Measurements from ENCODE around the gene IL23R.

IL23R gene

DNA sequence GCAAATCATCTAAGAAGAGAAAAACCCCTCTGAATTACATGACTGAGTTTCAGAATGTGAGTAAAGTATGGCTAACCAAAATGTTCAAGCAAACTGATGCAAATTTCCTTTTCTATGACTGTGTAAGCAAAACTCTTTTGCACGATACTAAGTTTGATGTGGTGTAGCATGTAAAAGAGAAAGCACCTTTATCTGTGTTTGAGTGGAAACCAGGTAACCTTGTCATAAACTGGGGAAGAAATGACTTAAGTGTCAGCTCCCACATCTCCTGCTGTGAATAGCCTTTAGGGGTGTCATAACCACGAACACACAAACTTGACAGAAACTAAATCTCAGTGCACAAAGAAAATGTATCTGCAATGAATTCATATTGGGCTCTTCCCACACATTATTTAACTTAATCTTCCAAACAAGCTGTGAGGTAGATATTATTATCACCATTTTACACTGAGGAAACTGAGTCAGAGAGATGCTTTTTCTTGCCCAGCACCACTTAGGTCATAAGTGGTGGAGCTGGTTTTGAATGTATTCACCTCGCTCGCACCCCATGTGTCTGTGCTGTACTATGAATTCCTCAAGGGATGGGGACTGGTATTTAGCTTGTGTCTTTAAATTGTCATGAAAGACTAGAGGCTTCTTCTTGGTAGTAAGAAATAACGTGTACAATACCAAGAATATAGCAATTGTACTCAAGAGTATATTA lies 108.5 kb downstream of the IL23R start:
- Histone ChIP-seq H3K9ac (ENCODE audit: low read depth, low read length) (no peak overlapping the region), H3K27me3 (ENCODE audit: insufficient read depth, low read length, poor library complexity) (no peaks in the 10 kb centered on the region), H2AFZ (ENCODE audit: low read depth, low read length) (no peak overlapping the region), H3K27ac (ENCODE audit: low read length) (no peak overlapping the region), H4K20me1 (ENCODE audit: insufficient read depth, low read length) (no peaks in the 10 kb centered on the region), H3K36me3 (ENCODE audit: insufficient read depth, low read length) (no peaks in the 10 kb centered on the region), H3K9me3 (ENCODE audit: insufficient read depth, low read length, severe bottlenecking) (no peaks in the 10 kb centered on the region), H3K79me2 (ENCODE audit: insufficient read depth, low read length) (no peaks in the 10 kb centered on the region), H3K4me1 (ENCODE audit: insufficient read depth, low read length) (no peaks in the 10 kb centered on the region), H3K4me3 (ENCODE audit: low read depth in 1 of 2, low read length in 2 of 2) (no peak overlapping the region), H3K4me2 (ENCODE audit: insufficient read depth, low read length) (no peak overlapping the region)
- no peak for ATAC-seq (ENCODE audit: insufficient read depth, low read depth)
- DNase-seq, result no peak
- no peak for TF ChIP-seq EZH2 (IDR thresholded peaks at IDR 0.05; ENCODE audit: borderline replicate concordance, low read depth, low read length, severe bottlenecking)
- TF ChIP-seq, protein P1, sequence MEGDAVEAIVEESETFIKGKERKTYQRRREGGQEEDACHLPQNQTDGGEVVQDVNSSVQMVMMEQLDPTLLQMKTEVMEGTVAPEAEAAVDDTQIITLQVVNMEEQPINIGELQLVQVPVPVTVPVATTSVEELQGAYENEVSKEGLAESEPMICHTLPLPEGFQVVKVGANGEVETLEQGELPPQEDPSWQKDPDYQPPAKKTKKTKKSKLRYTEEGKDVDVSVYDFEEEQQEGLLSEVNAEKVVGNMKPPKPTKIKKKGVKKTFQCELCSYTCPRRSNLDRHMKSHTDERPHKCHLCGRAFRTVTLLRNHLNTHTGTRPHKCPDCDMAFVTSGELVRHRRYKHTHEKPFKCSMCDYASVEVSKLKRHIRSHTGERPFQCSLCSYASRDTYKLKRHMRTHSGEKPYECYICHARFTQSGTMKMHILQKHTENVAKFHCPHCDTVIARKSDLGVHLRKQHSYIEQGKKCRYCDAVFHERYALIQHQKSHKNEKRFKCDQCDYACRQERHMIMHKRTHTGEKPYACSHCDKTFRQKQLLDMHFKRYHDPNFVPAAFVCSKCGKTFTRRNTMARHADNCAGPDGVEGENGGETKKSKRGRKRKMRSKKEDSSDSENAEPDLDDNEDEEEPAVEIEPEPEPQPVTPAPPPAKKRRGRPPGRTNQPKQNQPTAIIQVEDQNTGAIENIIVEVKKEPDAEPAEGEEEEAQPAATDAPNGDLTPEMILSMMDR (IDR thresholded peaks at IDR 0.05; ENCODE audit: borderline replicate concordance, extremely low read depth, low read length, poor library complexity, severe bottlenecking), result no peak

DNA sequence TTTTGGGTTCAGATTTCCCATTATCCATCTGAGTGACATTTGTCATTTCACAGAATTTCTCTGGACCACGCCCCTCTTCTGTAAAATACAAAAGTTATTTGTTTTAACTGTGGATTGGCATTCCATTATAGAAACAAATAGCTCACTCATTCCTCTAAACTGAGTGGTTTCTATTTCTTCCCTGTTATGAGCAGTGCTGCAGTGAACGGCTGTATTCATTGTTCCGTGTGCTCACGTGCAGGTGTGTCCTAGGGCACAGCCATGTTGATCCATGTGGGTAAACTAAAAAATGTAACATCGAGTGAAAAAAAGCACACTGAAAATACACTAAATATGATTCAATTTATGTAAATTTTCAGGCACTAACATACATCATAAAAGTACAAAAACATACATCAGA lies 114.4 kb downstream of the IL23R start:
- H3K79me2 ChIP-seq (ENCODE audit: insufficient read depth, low read length), result no peaks in the 10 kb centered on the region
- no peaks in the 10 kb centered on the region for H3K9me3 ChIP-seq (ENCODE audit: insufficient read depth, low read length, severe bottlenecking)
- no peak overlapping the region for H2AFZ ChIP-seq (ENCODE audit: low read depth, low read length)
- ATAC-seq (ENCODE audit: insufficient read depth, low read depth), result no peak
- no peaks in the 10 kb centered on the region for H3K4me1 ChIP-seq (ENCODE audit: insufficient read depth, low read length)
- H3K36me3 ChIP-seq (ENCODE audit: insufficient read depth, low read length), result no peaks in the 10 kb centered on the region
- no peaks in the 10 kb centered on the region for H3K27me3 ChIP-seq (ENCODE audit: insufficient read depth, low read length, poor library complexity)
- no peaks in the 10 kb centered on the region for H4K20me1 ChIP-seq (ENCODE audit: insufficient read depth, low read length)
- TF ChIP-seq, protein P1 (IDR thresholded peaks at IDR 0.05; ENCODE audit: borderline replicate concordance, extremely low read depth, low read length, poor library complexity, severe bottlenecking), result no peak
- no peak for TF ChIP-seq EZH2 (IDR thresholded peaks at IDR 0.05; ENCODE audit: borderline replicate concordance, low read depth, low read length, severe bottlenecking)
- H3K9ac ChIP-seq (ENCODE audit: low read depth, low read length), result no peak overlapping the region
- no peak for DNase-seq
- no peak overlapping the region for H3K4me2 ChIP-seq (ENCODE audit: insufficient read depth, low read length)
- H3K4me3 ChIP-seq (ENCODE audit: low read depth in 1 of 2, low read length in 2 of 2), result no peak overlapping the region
- no peak overlapping the region for H3K27ac ChIP-seq (ENCODE audit: low read length)

DNA sequence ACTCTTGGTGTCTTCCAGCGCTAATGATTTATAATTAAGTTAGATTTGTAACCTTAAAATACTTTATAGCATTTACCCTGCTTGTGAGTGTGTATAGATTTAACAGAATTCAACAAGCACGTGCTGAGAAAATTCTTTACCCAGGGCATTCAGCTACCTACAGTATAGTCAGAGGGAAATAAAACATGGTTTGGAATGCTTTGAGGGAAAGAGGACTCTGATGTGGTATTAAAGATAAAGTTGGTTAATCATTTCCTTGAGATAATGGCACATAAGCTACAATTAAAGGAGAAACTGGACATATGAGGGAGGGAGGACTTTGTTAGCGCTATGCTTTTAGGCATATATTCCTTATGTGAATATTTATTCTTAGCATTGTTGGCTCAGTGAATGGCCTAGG lies 115.0 kb downstream of the IL23R start:
- H4K20me1 ChIP-seq (ENCODE audit: insufficient read depth, low read length), result no peaks in the 10 kb centered on the region
- no peak overlapping the region for H3K4me3 ChIP-seq (ENCODE audit: low read depth in 1 of 2, low read length in 2 of 2)
- H2AFZ ChIP-seq (ENCODE audit: low read depth, low read length), result no peak overlapping the region
- H3K79me2 ChIP-seq (ENCODE audit: insufficient read depth, low read length), result no peaks in the 10 kb centered on the region
- H3K9me3 ChIP-seq (ENCODE audit: insufficient read depth, low read length, severe bottlenecking), result no peaks in the 10 kb centered on the region
- H3K36me3 ChIP-seq (ENCODE audit: insufficient read depth, low read length), result no peaks in the 10 kb centered on the region
- H3K4me2 ChIP-seq (ENCODE audit: insufficient read depth, low read length), result no peak overlapping the region
- DNase-seq (no peak), ATAC-seq (ENCODE audit: insufficient read depth, low read depth) (no peak)
- H3K27me3 ChIP-seq (ENCODE audit: insufficient read depth, low read length, poor library complexity), result no peaks in the 10 kb centered on the region
- H3K27ac ChIP-seq (ENCODE audit: low read length), result no peak overlapping the region
- no peak overlapping the region for H3K9ac ChIP-seq (ENCODE audit: low read depth, low read length)
- H3K4me1 ChIP-seq (ENCODE audit: insufficient read depth, low read length), result no peaks in the 10 kb centered on the region
- TF ChIP-seq, protein P1 (IDR thresholded peaks at IDR 0.05; ENCODE audit: borderline replicate concordance, extremely low read depth, low read length, poor library complexity, severe bottlenecking), result no peak
- TF ChIP-seq EZH2 (IDR thresholded peaks at IDR 0.05; ENCODE audit: borderline replicate concordance, low read depth, low read length, severe bottlenecking), result no peak
